ENCODE measurements around the gene RADIL.
"Not testable (repeated sequence)": the region's sequence is repeated elsewhere in the genome, so short reads cannot be mapped to it uniquely, and the experiment has no call there.

Gene RADIL, protein sequence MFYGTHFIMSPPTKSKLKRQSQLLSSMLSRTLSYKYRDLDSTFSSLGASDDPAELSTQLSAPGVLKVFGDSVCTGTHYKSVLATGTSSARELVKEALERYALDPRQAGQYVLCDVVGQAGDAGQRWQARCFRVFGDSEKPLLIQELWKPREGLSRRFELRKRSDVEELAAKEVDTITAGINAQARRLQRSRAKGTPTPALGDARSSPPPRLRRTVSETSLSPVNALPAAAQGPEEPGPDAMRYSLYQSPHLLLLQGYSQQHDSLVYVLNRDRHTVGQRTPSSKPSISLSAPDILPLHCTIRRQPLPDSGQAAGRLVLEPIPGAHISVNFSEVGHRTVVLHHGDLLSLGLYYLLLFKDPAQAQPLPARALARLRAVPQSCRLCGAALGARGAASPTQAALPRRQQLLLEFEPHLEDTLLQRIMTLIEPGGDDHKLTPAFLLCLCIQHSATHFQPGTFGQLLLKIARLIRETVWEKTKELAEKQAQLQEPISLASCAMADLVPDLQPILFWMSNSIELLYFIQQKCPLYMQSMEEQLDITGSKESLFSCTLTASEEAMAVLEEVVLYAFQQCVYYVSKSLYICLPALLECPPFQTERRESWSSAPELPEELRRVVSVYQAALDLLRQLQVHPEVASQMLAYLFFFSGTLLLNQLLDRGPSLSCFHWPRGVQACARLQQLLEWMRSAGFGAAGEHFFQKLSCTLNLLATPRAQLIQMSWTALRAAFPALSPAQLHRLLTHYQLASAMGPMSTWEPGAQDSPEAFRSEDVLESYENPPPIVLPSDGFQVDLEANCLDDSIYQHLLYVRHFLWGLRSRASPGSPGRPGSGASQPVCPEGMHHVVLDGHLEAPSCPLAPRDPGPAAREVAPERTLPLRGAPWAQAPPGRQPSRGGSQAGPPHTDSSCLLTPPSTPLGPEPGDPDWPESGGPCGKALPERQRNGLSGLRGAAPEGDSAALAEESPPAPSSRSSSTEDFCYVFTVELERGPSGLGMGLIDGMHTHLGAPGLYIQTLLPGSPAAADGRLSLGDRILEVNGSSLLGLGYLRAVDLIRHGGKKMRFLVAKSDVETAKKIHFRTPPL

DNA sequence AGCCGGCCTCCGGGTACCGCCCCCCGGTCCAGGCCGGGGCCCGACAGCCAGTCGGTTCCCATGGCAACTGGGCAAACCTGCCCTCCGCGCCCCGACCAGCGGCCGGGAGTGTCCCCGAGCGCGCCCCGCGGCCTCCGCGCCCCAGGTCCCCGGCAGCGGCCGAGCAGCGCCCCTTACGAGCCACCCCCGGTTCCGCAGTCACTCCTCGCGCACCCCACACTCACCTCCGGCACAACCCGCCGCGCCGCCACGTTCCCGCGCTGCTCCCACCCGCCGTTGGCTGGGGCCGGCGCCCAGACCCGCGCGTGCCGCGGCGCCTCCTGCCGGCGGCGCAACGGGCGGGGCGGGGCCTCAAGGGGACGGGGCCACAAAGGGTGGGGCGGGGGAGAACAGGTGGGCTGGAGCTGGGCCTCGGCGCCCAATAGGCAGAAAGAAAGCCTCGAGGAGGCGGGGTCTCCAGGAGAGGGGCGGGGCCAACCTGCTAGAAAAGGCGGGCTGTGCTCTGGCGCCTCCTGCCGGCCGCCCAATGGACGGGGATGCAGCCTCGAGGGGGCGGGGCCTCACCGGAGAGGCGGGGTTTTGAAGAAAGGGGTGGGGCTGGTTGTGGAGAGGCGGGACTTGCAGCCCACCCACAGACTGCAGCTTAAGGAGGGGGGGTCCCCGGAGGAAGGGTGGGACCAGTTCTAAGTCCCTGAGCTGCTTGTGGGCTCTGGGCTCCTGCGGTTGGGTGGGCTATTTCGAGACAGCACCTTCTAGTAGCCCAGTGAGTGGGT lies at the start of gene RADIL:
Gene RADIL (minus strand): TSS at position 345 of the 773 bp plus-strand sequence. CDS start 5,577 bp downstream, outside the sequence.
- peak; percentile 70 for DNase-seq (ENCODE audit: low spot score)

DNA sequence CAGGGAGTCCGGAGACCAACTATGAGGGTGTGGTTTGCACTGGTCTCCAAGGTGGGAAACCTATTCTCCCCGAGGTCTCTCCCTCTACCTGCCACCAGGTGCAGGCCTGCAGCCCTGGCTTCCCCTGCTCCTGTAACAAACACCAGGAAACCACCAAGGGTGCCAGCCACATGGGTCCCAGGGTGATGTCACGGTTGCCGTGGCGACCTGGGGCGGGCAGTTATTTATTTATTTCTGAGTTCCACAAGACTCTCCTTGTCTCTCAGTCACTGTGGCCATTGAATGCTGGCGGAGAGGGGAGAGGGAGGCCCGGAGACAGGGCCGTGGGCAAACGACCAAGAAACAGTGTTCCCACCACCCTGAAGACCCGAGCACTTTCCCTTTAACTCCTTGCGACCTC lies 48.4 kb upstream of the RADIL start:
- DNase-seq (ENCODE audit: low spot score), result peak; percentile 76

DNA sequence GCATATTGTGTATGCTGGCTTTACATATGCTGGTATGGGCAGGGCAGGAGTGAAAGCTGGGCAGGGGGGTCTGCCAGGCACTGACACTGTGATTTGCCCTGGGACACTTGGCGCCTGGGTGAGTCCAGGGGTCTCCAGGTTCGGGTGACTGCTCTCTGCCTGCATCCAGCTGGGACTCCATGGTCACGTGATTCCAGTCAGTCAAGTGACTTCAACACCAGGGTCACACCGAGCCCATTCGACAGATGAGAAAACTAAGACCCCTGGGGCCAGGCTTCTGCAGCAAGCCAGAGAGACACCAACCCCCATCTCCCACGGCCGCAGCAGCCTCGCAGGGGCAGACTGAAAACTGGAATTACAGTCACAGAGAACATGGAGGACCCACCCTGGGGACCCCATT lies 45.5 kb upstream of the RADIL start:
- DNase-seq (ENCODE audit: low spot score), result no peak

DNA sequence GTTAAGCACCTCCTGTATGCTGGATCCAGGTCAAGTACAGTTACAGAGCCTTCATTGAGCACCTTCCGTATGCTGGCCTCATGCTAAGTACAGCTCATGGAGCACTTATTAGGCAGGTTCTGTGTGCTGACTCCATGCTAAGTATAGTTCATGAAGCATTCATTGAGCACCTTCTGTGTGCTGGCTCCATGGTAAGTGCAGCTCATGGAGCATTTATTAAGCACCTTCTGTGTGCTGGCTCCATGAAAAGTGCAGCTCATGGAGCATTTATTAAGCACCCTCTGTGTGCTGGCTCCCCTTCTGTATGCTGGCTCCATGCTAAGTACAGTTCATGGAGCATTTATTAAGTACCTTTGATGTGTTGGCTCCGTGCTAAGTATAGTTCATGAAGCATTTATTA lies 44.9 kb upstream of the RADIL start:
- no peak for DNase-seq (ENCODE audit: low spot score)

DNA sequence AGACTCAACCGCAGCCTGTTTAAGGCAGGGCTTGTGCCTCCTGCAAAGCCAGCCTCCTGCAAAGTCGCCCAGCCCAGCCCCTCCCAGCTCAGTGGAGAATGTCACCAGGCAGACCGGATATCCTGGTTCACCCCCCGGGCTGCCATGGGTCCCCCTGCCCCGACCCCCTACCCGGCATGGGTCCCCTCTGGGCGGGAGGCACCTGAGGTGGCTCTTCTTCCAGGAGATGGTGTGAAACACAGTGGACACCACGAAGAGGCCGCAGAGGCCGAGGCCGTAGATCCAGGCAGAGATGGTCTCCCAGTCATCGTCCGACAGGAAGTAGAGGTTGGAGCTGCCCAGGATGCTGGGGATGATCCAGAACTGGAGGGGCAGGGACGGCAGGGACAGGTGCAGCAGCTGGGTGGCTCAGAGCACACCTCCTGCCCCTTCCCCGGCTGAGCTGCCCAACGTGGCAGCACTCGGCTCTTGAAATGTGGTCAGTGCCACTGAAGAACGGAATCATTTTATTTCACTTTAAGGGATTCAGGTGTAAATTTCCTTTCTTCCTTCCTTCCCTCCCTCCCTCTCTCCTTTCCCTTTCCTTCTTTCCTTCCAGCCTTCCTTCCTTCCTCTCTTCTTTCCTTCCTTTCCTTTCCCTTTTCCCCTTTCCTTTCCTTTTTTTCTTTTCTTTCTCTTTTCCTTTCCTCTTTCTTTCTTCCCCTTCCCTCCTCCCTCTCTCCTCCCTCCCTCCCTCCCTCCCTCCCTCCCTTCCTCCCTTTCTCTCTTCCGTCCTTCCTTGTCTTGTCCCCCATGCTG lies 36.7 kb upstream of the RADIL start:
- no peak for DNase-seq (ENCODE audit: low spot score)

DNA sequence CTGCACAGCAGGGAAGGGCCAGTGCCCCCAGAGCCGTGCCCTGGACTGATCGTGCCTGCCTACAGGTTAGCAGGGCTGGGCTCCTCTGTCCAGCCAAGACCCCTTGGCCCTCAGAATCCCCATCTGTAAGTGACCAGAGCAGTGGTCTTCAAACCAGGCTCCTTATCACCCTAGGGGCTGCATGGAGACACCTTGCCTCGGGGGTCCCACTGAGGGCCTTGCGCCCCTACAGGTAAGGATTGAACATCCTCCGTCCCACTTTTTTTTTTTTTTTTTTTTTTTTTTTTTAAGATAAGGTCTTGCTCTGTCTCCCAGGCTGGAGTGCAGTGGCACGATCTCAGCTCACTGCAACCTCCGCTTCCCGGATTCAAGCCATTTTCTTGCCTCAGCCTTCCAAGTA lies 32.6 kb upstream of the RADIL start:
- no peak for DNase-seq (ENCODE audit: low spot score)

DNA sequence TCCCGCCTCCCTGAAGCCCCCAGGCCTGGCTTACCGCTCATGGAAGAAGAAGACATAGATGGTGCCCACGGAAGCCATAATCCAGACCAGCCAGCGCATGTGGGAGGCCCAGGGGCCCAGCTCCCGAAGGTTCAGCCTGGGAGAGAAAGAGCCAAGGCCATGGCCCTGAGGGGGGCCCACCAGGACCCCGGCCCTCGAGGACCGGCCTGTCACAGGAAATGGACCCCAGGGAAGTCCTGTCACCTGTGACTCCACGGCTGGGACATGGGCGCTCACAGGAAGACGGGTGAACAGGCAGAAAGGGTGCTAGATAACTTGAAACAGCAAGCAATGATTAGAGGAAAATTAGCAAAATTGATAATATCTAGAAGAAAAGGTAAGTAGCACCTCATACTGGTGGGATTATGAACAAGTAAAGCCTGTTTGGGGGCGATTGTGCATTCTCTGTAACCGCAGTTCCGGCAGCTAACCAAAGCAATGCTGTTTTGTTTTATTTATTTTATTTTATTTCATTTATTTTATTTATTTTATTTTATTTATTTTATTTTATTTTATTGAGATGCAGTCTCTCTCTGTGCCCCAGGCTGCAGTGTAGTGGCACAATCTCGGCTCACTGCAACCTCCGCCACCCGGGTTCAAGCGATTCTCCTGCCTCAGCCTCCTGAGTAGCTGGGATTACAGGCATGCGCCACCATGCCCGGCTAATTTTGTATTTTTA lies 27.8 kb upstream of the RADIL start:
- no peak for DNase-seq (ENCODE audit: low spot score)

DNA sequence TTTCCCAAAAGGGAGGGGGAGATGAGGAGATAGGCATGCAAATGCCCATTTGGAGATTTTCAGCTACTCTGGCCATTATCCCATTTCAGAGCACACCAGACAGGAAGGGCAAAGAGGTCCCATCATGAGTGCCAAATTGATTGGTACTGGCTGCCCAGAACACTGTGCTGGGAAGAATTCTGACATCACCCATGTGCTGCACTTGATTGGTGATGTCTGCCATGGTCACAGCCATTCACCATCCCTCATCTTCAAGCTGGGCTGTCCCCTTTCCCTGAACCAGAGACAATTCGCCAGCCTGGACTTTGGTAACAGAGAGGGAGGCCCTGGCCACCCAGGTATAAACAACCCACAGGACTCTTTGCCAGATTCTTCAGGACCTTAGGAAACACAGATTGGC lies 23.2 kb upstream of the RADIL start:
- DNase-seq (ENCODE audit: low spot score), result no peak

DNA sequence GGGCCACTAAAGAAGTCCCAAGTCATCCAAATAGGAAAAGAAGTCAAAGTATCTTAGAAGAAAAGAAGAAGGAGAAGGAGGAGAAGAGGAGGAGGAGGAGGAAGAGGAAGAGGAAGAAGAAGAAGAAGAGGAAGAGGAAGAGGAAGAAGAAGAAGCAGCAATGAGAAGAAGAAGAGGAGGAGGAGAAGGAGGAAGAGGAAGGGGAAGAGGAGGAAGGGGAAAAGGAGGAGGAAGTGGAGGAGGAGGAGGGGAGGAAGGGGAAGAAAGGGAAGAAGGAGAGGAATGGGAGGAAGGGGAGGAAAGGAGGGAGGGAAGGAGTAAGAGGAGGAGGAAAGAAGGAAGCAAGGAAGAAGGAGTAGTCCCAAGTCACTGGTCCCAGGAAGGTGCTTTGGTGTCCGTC lies 21.7 kb upstream of the RADIL start:
- DNase-seq (ENCODE audit: low spot score), result no peak

DNA sequence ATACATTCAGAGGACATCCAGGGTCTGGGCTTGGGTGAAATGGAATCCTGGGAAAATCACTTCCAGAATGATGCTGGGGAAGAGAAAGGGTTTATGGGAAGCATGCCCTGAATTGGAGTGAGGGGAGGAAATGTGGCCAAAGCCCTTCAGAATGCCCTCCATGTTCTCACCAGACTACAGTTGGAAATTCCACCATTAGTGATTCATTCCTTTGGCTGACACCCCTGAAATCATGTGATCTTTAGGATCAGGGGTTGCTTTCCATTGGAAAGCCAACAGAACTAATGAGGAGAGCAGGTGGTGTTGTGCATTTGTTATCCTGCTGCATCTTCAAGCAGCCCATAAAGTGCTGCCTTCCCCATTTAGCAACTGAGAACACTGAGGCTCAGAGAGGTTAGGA lies 20.8 kb upstream of the RADIL start:
- no peak for DNase-seq (ENCODE audit: low spot score)

DNA sequence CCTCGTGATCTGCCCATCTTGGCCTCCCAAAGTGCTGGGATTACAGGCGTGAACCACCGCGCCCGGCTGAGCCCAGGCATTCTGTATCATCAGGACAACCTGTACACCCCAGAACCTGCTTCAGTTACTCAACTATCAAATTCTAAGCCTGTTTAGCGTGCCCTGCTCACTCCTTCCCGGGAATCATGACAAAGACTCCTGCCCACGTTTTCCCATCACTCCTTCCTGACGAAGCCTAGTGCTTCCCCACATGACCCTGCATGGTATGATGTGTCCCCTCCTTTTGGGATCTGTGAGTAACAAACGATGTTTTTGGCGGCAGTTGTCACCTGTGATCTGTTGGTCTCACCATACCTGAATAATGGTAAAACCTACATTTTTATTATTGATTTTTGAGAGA lies 12.2 kb upstream of the RADIL start:
- no peak for DNase-seq (ENCODE audit: low spot score)

DNA sequence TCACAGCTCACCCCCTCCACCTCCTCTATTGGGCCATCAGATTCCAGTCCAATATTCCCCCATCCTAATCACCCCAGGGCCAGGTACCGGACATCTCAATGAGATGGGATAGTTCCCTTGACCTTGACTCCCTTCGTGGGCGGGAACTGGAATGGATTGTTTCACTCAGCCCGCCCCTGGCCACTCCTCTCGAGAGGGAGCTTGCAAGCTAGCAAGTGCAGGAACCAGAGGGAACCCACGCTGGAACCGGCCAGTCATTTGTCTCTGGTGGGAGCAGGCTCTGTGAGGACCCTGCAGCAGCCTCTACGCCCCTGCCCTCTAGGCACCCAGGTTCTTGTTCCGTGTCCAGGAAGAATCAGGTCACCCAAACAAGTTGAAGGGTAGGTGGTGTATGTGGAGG lies 11.0 kb upstream of the RADIL start:
- DNase-seq (ENCODE audit: low spot score), result no peak

DNA sequence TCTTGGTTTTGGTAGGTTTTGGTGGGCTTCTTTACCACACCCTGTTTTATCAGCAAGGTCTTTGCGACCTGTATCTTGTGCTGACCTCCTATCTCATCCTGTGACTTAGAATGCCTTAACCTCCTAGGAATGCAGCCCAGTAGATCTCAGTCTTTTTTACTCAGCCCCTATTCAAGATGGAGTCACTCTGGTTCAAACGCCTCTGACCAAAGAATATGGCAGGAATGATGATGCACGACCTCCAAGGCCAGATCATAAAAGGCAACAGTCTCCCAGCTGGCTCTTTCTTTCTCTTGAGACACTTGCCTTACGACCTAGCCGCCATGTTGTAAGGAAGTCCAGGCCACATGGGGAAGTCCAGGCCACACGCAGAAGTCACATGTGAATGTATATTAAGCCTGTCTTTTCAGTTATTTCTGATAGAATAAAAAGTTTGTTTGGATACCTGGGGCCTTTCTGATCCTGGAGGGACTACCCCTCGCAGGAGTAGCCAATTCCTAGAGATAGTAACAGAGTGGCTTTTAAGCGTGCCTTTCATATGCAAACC lies 10.5 kb upstream of the RADIL start:
- no peak for DNase-seq (ENCODE audit: low spot score)

DNA sequence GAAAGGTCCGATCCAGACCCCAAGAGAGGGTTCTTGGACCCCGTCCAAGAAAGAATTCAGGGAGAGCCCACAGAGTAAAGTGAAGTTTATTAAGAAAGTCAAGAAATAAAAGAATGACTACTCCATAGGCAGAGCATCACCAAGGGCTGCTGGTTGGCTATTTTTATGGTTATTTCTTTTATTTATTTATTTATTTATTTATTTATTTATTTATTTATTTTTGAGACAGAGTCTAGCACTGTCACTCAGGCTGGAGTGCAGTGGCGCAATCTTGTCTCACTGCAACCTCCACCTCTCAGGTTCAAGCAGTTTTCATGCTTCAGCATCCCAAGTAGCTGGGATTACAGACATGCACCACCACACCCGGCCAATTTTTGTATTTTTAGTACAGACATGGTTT lies 9.7 kb upstream of the RADIL start:
- DNase-seq (ENCODE audit: low spot score), result not testable (repeated sequence)

DNA sequence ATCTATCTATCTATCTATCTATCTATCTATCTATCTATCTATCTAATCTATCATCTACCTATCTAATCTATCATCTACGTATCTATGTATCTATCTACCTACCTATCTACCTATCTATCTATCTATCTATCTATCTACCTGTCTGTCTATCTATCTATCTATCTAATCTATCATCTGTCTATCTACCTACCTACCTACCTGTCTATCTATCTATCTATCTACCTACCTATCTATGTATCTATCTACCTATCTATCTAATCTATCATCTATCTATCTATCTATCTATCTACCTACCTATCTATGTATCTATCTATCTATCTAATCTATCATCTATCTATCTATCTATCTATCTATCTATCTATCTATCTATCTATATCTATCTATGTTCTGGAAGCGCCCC lies 8.0 kb upstream of the RADIL start:
- DNase-seq (ENCODE audit: low spot score), result not testable (repeated sequence)

DNA sequence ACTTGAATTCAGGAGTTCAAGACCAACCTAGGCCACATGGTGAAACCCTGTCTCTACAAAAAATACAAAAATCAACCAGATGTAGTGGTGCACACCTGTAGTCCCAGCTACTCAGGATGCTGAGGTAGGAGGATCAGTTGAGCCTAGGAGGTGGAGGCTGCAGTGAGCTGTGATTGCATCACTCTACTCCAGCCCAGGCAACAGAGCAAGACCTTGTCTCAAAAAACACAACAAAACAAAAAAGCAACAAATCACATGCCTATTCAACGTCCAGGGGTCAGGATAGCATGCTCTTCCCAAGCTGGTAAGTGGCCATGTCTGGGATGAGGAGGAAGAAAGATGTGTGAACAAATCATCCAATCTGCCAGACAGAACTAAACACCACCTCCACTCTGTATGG lies 6.2 kb upstream of the RADIL start:
- no peak for DNase-seq (ENCODE audit: low spot score)

DNA sequence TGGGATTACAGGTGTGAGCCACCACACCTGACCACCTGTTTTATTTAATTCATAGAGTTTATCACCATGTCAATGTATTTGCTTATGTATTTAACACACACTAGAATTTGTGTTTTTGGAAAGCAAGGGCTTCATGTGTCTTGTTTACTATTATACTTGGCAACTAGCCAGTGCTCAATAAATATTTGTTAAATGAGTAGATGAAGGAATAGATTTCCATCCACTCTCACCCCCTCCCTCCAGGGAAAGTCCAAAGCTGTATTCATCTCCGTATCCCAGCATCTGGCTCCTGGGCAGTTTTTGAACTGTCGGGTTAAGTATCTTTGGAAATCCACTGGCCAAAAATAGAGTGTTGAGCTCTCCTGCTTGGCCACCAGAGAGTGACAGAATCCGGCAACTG lies 4.6 kb upstream of the RADIL start:
- no peak for DNase-seq (ENCODE audit: low spot score)

DNA sequence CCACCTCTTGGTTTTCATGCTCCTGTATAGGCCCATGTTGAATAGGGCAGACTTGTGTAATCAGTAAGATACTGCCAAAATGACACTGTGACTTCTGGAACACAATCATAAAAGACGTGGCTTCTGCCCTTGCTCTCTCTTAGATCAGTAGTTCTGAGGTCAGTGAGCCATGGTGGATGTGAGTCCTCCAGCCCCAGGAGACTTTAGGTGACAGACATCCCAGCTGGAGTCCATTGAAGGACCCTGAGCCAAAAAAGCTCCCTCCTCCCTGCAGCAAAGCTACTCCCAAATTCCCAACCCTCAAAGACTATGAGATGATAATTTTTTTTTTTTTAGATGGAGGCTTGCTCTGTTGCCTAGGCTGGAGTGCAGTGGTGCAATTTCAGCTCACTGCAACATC lies 3.2 kb upstream of the RADIL start:
- DNase-seq (ENCODE audit: low spot score), result no peak

DNA sequence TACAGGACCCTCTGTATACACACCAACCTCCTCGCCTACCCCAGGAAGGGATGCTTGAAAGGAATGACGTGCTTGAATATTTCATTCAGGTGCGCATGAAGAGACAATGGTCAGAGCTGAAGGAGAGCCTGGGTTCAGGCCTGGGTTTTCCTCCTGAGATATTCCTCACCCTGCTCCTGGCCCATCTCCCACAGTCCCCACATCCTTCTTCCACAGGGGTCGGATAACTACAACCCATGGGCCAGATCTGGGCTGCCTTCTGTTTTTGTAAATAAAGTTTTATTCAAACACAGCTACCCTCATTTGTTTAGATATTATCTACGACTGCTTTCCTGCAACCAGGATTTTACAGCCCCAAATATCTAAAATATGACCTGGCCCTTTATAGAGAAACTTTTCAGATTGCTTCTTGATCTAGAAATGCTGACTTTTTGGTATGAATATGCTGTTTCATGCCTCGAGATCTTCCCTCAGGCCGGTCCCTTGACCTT lies 1.8 kb upstream of the RADIL start:
- no peak for DNase-seq (ENCODE audit: low spot score)

DNA sequence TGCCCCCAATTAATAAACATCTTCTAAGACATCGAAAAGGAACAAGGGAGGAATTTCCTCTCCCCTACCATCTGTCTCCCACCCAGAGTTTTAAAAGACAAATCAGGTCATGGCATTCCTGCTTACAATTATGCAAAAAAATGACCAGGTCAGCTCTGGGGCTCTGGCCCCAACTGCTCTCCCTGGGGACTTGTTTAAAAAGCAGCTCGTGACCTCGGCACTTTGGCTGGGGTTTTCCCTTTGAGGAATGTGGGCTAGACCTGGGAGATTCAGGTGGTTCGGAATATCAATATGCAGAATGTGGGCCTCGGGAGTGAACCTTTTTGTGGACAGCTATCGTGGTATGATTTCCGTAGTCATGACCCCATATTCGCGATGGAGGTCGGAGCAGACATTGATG lies 648 bp upstream of the RADIL start:
- DNase-seq (ENCODE audit: low spot score), result no peak
